Thoracic aorta (tissue), 2 donors: Measurements from ENCODE around the gene SHANK2. TPM values are rescaled to one million over a fixed set of nuclear protein-coding genes. Genes with fewer than 3 reads are reported as not detected.
"Not testable (repeated sequence)": the region's sequence is repeated elsewhere in the genome, so short reads cannot be mapped to it uniquely, and the experiment has no call there.

Source experiments
- ATAC-seq: fragments of 150-250 bp; one replicate; pipeline ENCODE4 v1.8.0; 2017; ENCODE audit warnings: low read depth; ENCODE audit not compliant: insufficient number of reproducible peaks, low FRiP score
- DNase-seq: peaks from one replicate; pipeline ENCODE4 v3.0.0-alpha.2; 2020; ENCODE audit warnings: low spot score
- H3K27ac ChIP-seq, 2 donors: fragments of 200-600 bp; sonication (generic); 1 replicate in 1 of 2; 2 replicates in 1 of 2; pipeline ENCODE4 v1.5.1; 2016; ENCODE audit warnings: mild to moderate bottlenecking in 2 of 2, moderate library complexity in 2 of 2
- H3K27me3 ChIP-seq: fragments of 200-600 bp; sonication (generic); replicated peaks from 2 replicates; pipeline ENCODE4 v1.6.0; 2016; ENCODE audit warnings: mild to moderate bottlenecking; ENCODE audit not compliant: insufficient read depth
- H3K36me3 ChIP-seq: fragments of 200-600 bp; sonication (generic); one replicate; pipeline ENCODE4 v1.5.1; 2016
- H3K4me1 ChIP-seq, 2 donors: fragments of 200-600 bp; sonication (generic); 1 replicate in 1 of 2; 2 replicates in 1 of 2; pipeline versions ENCODE4 v1.5.1 to v1.6.0; 2016; ENCODE audit warnings: low read depth in 2 of 2, mild to moderate bottlenecking in 1 of 2; ENCODE audit not compliant: control insufficient read depth in 1 of 2
- H3K4me3 ChIP-seq: fragments of 200-600 bp; sonication (generic); 2 replicates; pipeline ENCODE4 v1.5.1; 2016; ENCODE audit warnings: mild to moderate bottlenecking
- H3K9me3 ChIP-seq: fragments of 200-600 bp; sonication (generic); 2 replicates; pipeline ENCODE4 v1.5.1; 2016
- CTCF ChIP-seq: fragments of 200-600 bp; sonication (generic); IDR thresholded peaks from one replicate; pipeline ENCODE4 v1.5.1; 2019; ENCODE audit warnings: antibody characterized with exemption
- total RNA-seq, 2 donors: library from RNA; depleted of rRNA; stranded (reverse); fragments of >200 nt; gene quantifications; one replicate each; pipeline versions ENCODE4 v1.1.0 to v1.2.3, GENCODE V29; 2016

The SHANK2 gene
- total RNA-seq, 2 donors from 2014 or later, result 0.99 TPM; not detected in 1

- no peaks in the 10 kb centered on the region for H3K27me3 ChIP-seq
- H3K4me1 ChIP-seq, result no peaks in the 10 kb centered on the region
- TF ChIP-seq CTCF, result no peak
- DNase-seq, result no peak
- H3K27ac ChIP-seq, result no peak overlapping the region
- no peak for ATAC-seq
- no peaks in the 10 kb centered on the region for H3K9me3 ChIP-seq
- no peaks in the 10 kb centered on the region for H3K36me3 ChIP-seq
- no peak overlapping the region for H3K4me3 ChIP-seq
Observed at GRCh38 chr11:71237853-71238252, 14.5 kb downstream of the SHANK2 start.

- no peaks in the 10 kb centered on the region for H3K36me3 ChIP-seq
- H3K27me3 ChIP-seq, result no peaks in the 10 kb centered on the region
- ATAC-seq (no peak), DNase-seq (no peak)
- H3K9me3 ChIP-seq, result no peaks in the 10 kb centered on the region
- H3K4me1 ChIP-seq, result no peaks in the 10 kb centered on the region
- H3K27ac ChIP-seq, result no peak overlapping the region
- no peak overlapping the region for H3K4me3 ChIP-seq
- no peak for TF ChIP-seq CTCF
Observed at GRCh38 chr11:71236836-71237475, 15.4 kb downstream of the SHANK2 start.

GRCh38 chr11:71235719-71236118, 16.7 kb downstream of the SHANK2 start:
- Histone ChIP-seq H3K4me1 (no peaks in the 10 kb centered on the region), H3K27ac (no peak overlapping the region), H3K27me3 (no peaks in the 10 kb centered on the region), H3K9me3 (no peaks in the 10 kb centered on the region), H3K36me3 (no peaks in the 10 kb centered on the region), H3K4me3 (no peak overlapping the region)
- DNase-seq (no peak), ATAC-seq (no peak)
- no peak for TF ChIP-seq CTCF

GRCh38 chr11:71233896-71234852, 18.2 kb downstream of the SHANK2 start:
- not testable (repeated sequence) for DNase-seq, H3K27me3 ChIP-seq, H3K4me1 ChIP-seq, H3K36me3 ChIP-seq, H3K27ac ChIP-seq, ATAC-seq, H3K9me3 ChIP-seq, H3K4me3 ChIP-seq

GRCh38 chr11:71232364-71232763, 20.0 kb downstream of the SHANK2 start:
- H3K4me3 ChIP-seq, result no peak overlapping the region
- H3K27me3 ChIP-seq, result no peaks in the 10 kb centered on the region
- no peak for TF ChIP-seq CTCF
- H3K9me3 ChIP-seq, result no peaks in the 10 kb centered on the region
- no peak for ATAC-seq
- no peak overlapping the region for H3K27ac ChIP-seq
- no peak for DNase-seq
- no peaks in the 10 kb centered on the region for H3K36me3 ChIP-seq
- H3K4me1 ChIP-seq, result no peaks in the 10 kb centered on the region
